ENCODE results near the gene FBXL7.

FBXL7 gene

DNA sequence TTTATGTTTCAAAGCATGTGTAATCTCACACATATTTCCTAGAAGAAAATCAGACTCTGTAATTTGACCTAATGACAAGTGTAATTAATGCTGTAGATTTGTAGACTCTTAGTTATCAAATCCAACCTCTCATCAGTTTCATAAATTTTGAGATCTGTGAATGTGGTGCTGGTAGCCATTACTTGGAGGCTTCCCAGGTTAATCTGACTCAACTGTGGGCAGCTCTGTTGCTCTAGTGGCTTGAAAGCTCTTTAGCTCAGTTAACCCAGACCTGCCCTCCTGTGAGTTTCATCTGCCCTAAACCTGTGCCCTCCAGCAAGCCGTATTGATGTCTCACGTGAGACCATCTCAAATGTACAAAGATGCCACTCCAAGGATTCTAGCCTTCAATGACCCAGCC is 323.4 kb downstream of the FBXL7 start:
- no peaks in the 10 kb centered on the region for H3K27me3 ChIP-seq (replicated peaks)
- H3K27ac ChIP-seq = no peak overlapping the region
- H3K36me3 ChIP-seq (replicated peaks) = no peaks in the 10 kb centered on the region
- no peak for DNase-seq
- TF ChIP-seq, protein P1, sequence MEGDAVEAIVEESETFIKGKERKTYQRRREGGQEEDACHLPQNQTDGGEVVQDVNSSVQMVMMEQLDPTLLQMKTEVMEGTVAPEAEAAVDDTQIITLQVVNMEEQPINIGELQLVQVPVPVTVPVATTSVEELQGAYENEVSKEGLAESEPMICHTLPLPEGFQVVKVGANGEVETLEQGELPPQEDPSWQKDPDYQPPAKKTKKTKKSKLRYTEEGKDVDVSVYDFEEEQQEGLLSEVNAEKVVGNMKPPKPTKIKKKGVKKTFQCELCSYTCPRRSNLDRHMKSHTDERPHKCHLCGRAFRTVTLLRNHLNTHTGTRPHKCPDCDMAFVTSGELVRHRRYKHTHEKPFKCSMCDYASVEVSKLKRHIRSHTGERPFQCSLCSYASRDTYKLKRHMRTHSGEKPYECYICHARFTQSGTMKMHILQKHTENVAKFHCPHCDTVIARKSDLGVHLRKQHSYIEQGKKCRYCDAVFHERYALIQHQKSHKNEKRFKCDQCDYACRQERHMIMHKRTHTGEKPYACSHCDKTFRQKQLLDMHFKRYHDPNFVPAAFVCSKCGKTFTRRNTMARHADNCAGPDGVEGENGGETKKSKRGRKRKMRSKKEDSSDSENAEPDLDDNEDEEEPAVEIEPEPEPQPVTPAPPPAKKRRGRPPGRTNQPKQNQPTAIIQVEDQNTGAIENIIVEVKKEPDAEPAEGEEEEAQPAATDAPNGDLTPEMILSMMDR (IDR thresholded peaks at IDR 0.05; ENCODE audit: low read depth, low read length, missing control alignments) = no peak
- in situ Hi-C loops (cut with HindIII; ENCODE audit: low pct_ligation_motif_present, low sequenced_read_pairs) = no loop called here
- H3K4me3 ChIP-seq (ENCODE audit: low read depth, low read length) = no peak overlapping the region

DNA sequence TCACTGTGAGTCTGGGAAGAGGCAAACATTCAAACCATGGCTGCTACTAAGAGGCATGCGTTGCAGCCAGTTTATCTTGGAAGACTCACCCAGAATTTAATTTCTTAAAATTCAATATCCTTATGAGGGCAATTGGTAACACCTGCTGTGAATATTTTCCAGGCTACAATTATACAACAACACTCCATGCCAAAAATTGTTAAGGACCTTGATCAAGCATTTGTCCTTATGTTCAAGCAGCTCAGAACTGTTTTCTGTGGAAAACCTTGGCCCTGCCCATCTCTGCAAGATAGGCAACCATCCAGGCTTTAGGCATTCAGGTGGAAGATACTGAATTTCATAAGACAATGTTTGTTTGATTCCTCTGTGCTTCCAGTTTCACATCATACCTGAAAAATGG is 327.8 kb downstream of the FBXL7 start:
- in situ Hi-C loops (cut with HindIII; ENCODE audit: low pct_ligation_motif_present, low sequenced_read_pairs) = no loop called here
- Histone ChIP-seq H3K27ac (no peak overlapping the region), H3K36me3 (replicated peaks) (no peaks in the 10 kb centered on the region), H3K27me3 (replicated peaks) (no peaks in the 10 kb centered on the region), H3K4me3 (ENCODE audit: low read depth, low read length) (no peak overlapping the region)
- DNase-seq = no peak
- TF ChIP-seq, protein P1 (IDR thresholded peaks at IDR 0.05; ENCODE audit: low read depth, low read length, missing control alignments) = no peak

DNA sequence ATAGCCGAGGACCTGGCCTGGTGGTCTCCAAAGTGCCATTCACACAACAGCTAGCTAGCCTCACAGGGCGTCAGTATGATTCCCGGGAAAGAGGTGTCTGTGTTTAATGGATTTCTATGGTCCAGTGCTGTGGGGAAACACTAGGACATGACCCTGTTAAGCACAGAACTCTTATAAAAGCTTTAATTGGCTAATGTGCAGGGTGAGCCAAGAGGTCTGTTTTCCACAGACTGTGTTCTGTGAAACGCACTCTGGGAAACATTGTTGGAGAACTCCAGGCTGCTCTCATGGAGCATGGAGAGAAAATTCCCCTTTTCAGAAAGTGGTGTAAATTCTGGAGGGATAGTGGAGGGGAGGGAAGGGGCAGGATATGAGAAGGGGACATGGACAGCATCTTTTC is 331.4 kb downstream of the FBXL7 start:
- no peaks in the 10 kb centered on the region for H3K27me3 ChIP-seq (replicated peaks)
- no peak overlapping the region for H3K4me3 ChIP-seq (ENCODE audit: low read depth, low read length)
- H3K36me3 ChIP-seq (replicated peaks) = no peaks in the 10 kb centered on the region
- in situ Hi-C loops (cut with HindIII; ENCODE audit: low pct_ligation_motif_present, low sequenced_read_pairs) = no loop called here
- DNase-seq = no peak
- H3K27ac ChIP-seq = no peak overlapping the region
- TF ChIP-seq, protein P1 (IDR thresholded peaks at IDR 0.05; ENCODE audit: low read depth, low read length, missing control alignments) = no peak

DNA sequence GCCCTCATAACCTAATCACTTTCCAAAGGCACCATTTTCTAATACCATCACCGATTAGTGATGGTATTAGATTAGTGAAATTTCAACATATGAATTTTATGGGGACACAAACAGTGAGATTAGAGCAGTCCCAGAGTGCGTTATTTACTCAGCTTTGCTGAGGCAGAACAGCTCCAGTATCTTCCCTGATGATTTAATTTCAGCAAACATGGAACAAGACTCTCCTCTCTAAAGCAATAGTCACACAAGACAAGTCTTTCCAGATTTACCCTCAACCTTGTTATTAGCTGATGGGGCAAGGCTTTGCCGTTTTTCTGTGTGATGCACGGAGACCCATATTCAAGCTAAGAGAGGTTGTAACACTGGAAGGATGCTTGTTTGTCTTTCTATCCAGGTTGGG is 333.4 kb downstream of the FBXL7 start:
- no peaks in the 10 kb centered on the region for H3K36me3 ChIP-seq (replicated peaks)
- TF ChIP-seq, protein P1 (IDR thresholded peaks at IDR 0.05; ENCODE audit: low read depth, low read length, missing control alignments) = no peak
- DNase-seq = no peak
- no peak overlapping the region for H3K4me3 ChIP-seq (ENCODE audit: low read depth, low read length)
- H3K27me3 ChIP-seq (replicated peaks) = no peaks in the 10 kb centered on the region
- in situ Hi-C loops (cut with HindIII; ENCODE audit: low pct_ligation_motif_present, low sequenced_read_pairs) = no loop called here
- no peak overlapping the region for H3K27ac ChIP-seq

GRCh38 chr5:15834596-15835245 is 334.7 kb downstream of the FBXL7 start:
- no peaks in the 10 kb centered on the region for H3K36me3 ChIP-seq (replicated peaks)
- TF ChIP-seq, protein P1 (IDR thresholded peaks at IDR 0.05; ENCODE audit: low read depth, low read length, missing control alignments) = no peak
- in situ Hi-C loops (cut with HindIII; ENCODE audit: low pct_ligation_motif_present, low sequenced_read_pairs) = no loop called here
- no peak overlapping the region for H3K4me3 ChIP-seq (ENCODE audit: low read depth, low read length)
- DNase-seq = peak; percentile 32
- H3K27ac ChIP-seq = peak overlapping the region; percentile 37
- H3K27me3 ChIP-seq (replicated peaks) = no peaks in the 10 kb centered on the region

DNA sequence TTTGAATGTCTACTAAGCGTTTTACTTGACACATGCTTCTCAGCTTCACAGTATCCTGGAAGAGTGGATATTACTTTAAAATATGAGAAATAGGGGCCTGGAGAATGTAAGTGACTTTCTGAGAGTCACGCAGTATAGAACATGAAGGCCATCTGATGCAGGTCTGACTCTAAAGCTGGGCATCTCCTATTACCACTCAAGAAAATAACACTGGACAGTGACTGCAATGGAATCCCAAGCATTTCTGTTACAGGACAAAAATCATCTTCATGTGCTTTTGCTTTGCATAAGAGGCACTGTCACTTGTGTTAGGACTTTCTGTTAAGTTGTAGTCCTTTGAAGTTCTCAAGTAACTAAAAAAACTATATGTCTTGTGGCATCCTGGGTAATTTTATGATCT is 335.5 kb downstream of the FBXL7 start:
- in situ Hi-C loops (cut with HindIII; ENCODE audit: low pct_ligation_motif_present, low sequenced_read_pairs) = no loop called here
- no peak overlapping the region for H3K4me3 ChIP-seq (ENCODE audit: low read depth, low read length)
- H3K27me3 ChIP-seq (replicated peaks) = no peaks in the 10 kb centered on the region
- H3K36me3 ChIP-seq (replicated peaks) = no peaks in the 10 kb centered on the region
- DNase-seq = peak; percentile 6
- H3K27ac ChIP-seq = no peak overlapping the region
- TF ChIP-seq, protein P1 (IDR thresholded peaks at IDR 0.05; ENCODE audit: low read depth, low read length, missing control alignments) = no peak

All from brain microvascular endothelial cell (primary cell).